Hematopoietic multipotent progenitor cell treated with erythropoietin and hydrocortisone succinate and interleukin-3 and kit ligand, for 4 days (in vitro differentiated cells): ENCODE data around the gene PHF3.

ENCODE experiments used
- DNase-seq: peaks from one replicate; pipeline ENCODE4 v3.0.0-alpha.2; 2015

PHF3 gene

DNA sequence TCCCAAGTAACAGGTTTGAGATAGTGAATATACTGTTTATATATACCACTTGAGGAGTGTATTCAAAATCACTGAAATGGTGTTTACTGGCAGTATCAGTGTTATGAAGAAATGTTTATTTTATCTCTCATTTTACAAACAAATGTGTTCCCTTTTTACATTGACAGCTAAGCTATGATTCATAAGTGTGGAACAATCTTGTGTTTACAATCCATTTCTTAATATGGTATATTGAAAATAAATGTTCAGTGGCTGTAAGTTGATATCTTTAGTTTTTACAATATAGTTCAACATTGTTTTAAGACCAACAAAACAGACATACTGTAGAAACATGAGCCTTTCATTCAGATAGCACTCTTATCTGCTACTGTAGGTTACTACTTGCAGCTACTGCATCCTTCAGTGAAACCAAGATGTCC, 14.3 kb downstream of the PHF3 start:
- no peak for DNase-seq

DNA sequence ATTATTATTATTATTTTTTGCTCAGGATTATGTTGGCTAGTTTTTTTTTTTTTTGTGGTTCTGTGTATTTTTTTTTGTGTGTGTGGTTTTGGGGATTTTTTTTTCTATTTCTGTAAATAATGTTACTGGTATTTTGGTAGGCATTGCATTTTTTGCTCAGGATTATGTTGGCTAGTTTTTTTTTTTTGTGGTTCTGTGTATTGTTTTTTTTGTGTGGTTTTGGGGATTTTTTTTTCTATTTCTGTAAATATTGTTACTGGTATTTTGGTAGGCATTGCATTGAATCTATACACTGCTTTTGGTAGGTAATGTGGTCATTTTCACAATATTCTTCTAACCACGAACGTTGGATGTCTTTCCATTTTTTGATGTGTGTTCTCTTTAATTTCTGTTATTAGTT, 17.4 kb downstream of the PHF3 start:
- DNase-seq, result no peak

DNA sequence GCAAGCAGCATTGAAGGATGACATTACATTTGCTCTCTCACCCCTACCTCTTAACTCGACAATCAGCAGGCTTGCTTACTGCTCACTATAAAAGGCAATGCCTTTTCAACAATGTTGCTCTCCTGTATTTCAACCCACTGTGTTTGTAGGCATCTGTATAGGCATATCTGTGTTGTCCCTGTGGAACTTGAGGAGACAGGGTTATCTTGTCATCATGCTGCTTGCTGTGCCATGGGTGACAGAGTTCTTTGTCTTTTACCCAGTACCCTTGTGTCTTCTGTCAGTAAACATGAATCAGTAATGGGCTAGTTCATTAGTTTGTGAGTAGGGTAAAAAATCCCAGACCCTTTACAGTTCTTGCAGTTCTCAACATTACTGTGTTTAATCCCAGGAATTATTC, 25.2 kb downstream of the PHF3 start:
- no peak for DNase-seq

DNA sequence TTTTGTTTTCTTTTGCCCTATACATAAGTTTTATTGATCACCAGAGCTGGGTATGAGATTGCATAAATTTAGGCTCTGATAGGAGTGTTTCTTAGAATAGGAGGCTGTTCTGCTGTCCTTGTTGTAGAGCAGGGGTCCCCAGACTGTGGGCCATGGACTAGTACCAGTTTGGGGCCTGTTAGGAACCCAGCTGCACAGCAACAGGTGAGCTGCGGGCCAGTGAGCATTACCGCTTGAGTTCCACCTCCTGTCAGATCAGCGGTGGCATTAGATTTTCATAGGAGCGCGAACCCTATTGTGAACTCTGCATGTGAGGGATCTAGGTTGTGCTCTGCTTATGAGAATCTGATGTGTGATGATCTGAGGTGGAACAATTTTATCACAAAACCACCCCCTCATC, 26.2 kb downstream of the PHF3 start:
- DNase-seq, result no peak

DNA sequence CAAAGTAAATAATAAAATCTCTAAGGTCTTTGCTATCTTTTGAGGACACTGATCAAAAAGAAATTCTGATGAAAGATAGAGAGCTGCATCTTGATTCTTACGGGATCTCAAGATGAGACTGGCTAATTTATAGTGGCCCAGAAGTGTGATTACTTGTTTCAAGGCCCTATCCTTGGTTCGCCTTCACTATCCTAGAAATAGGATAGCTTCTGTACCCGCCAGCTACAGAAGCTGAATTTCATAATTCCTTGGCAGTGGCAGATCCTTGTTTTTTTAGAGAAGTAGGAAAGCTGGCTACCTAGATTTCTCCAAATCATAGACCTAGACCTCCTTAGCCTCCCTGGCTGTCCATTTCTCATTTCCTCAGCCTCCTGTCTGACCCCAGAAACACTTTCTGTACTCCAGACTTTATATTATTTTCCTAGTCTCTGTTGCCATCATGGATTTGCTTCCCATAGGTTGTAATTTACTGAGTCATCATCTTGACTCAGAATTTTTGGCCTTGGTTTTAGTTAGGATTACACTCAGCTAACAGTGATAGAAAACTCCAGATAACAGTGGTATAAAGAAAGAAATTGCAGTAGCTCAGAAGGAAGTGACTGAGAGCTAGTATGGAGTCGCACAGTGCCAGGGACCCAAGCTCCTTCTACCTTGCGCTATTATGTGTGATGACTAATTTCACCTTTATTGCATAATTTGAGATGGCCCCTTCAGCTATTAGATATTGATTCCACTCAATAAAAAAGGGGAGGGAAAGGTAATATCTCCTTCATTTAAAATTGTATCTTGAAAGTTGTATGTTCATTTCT, 27.7 kb downstream of the PHF3 start:
- no peak for DNase-seq

DNA sequence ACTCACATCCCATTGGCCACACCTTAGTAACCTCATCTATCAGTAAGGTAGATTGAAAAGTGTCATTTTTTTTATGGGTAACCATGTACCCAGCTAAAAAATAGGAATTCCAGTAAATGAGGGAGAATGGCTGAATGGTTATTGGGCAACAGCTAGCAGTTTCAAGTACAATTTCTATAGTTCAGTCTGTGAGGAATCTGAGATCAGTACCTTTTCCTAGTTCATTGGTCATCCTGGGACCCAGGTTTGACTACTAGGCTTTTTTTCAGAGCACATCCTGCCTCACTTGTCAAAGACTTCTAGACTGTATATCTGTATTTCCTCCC, 28.3 kb downstream of the PHF3 start:
- no peak for DNase-seq

DNA sequence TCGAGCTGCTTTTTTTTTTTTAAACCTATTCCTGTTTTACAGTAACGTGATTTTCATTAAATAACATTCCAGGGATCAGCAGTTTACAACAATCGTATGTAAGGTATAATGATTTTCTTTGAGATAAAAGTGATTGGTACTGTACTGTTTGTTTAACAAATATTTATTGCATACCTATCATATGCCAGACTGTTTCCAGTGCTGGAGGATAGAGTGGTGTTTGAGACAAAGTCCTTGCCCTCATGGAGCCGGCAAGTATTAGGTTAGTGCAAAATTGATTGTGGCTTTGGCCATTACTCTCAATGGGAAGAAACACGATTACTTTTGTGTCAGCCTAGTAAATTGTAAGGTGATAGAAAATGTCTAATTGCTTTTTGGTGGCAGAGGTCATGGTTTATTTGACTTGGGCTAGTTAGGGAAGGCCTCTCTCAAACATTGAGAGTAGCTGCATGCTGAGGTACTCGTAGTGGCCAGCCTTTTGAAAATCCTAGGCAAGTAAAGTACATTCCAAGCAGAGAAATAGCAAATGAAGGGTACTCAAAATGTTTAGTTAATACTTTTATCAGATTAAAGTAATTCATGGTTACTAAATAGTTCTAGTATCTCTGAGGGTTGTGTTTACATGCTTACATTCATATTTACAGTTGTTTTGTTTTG, 35.6 kb downstream of the PHF3 start:
- DNase-seq, result no peak

DNA sequence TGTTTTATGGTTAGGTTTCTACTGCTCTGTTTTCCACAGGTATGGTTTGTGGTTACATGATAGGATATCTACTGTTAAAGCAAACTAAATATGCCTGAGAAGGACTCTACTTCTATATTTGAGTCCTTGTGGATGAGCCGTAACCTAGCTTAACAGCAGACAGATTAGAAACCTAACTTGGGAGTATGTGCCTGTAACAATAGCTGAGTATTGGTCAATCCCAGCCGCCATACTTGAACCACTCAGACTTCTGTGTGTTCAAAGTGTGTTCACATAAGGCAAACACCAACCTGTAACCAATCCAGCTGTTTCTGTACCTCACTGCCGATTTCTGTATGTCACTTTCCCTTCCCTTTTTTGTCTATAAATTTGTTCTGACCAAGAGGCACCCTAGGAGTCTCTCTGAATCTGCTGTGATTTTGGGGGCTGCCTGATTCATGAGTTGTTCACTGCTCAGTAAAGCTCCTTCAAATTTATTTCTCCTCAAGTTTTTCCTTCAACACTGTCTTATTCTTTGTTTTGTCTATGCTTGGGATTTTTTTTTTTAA, 37.1 kb downstream of the PHF3 start:
- DNase-seq, result no peak

DNA sequence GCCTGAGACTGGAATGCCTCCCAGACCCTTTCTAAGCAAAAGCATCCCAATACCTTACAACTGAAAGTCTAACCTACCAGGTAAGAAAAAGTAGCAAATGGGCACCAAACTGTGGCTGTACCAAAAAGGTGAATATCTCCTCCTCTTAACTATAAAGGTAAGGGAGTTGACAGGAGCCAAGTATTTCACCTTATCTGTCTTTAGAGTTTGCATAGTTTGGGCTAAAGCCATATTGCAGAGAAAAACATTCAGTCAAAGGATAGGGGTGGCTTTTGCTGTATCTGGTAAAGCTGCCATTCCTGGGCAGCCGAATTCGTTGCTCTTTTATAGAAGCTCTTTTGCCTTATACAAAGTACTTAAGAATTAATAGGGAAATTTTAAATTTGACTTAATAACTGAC, 38.1 kb downstream of the PHF3 start:
- DNase-seq, result no peak

DNA sequence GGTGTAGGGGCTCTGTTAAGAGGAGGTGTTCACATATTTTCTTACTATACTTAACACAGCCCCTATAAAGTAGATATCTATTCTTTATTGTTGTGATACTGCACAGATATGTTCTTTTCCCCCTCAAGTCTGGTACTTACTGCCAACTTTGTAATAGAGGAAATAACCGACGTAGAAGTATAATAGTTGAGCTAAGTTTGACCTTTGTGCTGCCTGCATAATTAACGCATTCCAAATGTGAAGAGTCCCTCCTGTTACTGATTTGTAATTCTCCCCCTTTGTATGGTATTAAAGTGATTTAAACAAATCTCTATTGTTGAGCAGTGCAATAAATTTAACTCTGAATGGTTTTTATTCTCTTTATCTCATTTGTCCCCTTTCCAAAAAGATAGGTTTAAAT, 39.0 kb downstream of the PHF3 start:
- no peak for DNase-seq

DNA sequence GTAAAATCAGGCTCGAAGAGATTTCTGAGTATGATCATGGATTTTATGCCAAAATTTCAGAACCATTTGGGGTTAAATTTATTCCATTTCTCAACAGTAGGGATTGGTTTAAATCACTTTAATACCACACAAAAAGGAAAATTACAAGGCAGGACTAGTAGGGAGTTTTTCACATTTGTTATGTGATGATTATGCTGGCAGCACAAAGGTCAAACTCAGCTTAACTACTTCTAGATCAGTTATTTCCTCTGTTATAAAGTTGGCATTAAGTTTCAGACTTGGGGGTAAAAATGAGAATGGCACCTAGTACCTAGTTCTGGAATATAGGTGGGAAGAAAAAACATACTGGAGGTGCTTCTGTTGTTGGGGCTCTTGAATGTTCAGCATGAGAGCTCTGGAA, 39.5 kb downstream of the PHF3 start:
- no peak for DNase-seq

DNA sequence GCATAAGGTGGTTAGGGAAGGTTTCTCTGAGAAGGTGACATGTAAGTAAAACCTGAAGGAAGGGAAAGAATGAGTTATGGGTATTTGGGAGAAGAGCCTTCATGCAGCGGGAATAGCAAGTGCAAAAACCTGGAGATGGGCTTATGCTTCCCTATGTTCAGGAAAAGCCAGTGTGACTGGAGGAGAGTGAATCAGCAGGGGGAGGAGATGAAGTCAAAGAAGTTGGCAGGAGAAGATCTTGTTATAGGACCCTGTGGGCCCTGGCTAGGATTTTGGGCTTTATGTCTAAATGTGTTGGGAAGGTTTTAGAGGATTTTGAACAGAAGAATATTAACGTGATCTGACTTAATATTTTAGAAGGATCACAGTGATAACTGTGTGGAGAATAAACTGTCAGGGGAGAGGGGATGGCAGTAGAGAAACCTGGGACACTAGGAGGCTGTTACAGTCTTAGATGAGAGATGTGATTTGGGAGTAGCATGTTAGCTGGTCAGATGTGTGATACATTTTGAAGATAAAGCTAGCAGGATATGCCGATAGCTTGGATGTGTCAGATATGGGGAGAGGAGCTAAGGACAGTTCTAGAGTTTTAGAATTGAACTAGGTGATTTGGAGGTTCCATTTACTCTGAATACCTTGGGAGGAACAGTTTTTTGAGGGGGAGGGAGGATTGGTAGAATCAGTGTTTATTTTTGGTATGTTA, 41.0 kb downstream of the PHF3 start:
- no peak for DNase-seq

DNA sequence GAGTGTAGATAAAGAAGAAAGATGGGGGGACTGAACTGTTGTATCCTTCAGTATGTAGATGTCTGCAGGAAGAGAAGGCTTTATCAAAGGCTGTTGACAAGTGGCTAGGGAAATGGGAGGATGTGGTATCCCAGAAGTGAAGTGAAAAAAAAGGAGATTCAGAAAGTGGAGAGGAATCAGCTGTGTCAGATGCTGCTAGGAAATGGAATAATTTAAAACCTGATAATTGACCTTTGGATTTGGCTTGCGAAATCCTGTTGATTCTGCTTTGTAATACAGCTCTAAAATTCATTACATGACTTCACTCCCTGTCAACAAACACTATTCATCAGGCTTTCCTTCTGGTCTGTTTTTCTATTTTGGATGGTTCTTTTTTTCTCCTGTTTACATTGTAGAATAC, 41.7 kb downstream of the PHF3 start:
- DNase-seq, result no peak

DNA sequence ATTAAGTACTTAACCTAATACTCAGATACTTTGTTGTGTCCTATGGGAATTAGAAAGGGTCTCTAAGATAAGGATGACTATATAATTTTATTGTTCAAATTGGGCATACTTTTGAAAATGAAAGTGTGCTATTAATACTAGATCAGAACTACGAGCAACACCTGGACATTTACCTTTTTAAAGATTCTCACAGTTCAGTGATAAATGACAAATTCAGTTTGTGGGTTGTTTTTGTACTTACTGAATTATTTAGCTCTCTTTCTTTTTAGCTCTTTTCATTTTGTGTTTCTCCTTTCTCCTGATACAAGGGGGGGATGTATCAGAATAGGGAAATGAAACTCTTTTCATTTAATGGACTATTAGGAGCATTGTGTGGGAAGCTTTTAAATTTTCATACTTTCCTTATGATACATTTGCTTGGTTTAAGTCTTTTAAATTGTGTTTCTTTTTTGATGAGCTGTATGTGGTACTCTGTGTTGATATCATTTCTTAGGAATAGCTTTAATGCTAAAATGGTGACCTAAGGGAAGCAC, 47.5 kb downstream of the PHF3 start:
- no peak for DNase-seq

DNA sequence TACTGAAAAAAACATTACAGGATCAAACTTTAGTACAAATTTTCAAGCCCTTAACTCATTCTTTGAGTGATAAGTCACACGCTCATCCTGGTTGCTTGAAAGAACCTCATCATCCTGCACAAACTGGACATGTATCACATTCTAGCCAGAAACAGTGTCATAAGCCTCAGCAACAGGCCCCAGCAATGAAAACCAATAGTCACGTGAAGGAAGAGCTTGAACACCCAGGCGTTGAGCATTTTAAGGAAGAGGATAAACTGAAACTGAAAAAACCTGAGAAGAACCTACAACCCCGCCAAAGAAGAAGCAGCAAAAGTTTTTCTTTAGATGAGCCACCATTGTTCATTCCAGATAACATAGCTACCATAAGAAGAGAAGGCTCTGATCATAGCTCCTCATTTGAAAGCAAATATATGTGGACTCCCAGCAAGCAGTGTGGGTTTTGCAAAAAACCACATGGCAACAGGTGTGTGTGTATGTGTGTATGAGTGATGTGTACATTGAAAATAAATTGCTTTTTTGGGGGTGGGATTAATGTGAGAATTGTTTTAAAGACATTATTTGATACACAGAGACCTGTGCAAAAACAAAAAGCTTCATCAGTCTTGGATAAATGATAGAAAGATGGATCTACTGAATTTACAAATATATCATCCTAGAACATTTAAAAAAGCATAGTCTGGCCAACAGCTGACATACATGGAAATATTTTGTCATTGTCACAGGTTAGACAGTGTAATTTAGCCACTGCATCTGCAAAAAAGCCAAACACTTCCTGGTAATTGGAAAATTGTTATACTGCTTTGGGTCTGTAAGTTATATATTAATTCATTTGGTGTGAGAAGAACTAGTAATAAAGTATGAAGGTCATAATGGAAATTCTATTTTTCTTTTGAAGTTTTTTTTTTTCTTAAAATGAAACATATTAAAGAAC, 50.1 kb downstream of the PHF3 start:
- no peak for DNase-seq

DNA sequence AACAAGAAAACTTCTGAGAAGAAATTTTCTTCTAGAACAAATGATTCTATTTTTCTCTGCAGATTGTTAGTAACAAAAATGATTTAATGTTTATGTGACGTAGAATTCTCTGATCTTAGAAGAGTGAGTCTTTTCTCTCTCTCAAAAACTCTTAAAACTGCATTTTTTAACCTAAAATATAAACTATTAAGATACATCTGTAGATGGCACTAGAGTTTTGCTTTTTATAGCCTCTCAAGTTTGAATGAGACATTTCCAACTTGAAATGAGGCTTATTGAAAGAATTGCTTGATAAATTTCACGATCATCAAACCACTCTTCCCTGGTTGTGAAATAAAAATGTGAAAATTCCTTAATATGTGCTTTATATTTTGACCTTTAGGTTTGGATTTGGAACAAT, 53.8 kb downstream of the PHF3 start:
- peak; percentile 31 for DNase-seq

DNA sequence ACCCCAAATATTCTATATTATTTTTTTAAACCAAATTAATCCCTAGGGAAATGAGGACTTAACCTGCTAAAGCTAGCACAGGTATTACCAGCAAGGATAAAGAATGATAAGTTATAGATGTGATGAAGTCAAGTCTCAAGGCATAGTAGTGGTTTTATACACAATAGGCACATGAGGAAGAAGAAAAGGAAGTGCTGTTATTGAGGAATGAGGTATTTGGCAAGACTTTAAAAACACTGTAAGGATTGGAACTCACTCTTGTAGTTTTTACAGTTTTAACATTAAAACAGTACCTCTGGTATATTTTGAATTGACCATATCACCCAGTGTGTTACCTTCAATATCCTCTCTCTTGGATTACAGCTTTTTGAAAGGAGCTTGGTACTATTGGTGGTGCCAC, 54.6 kb downstream of the PHF3 start:
- peak; percentile 27 for DNase-seq

DNA sequence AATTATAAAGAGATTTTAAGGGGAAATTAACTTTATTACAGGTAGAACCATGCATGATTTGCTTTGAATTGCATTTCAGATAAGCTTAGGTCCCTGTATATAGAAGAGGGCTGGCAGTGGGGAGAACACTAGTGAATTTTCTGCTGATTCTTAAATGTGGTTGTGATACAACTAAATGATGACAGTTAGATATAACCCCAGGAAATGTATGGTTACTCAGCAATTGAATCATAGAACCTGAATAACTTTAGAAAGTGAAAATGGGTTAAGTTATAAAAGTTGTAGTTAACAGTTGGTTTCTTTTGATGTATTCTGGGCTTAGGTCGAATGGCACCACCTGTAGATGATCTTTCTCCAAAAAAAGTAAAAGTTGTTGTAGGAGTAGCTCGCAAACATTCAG, 70.1 kb downstream of the PHF3 start:
- DNase-seq, result no peak

DNA sequence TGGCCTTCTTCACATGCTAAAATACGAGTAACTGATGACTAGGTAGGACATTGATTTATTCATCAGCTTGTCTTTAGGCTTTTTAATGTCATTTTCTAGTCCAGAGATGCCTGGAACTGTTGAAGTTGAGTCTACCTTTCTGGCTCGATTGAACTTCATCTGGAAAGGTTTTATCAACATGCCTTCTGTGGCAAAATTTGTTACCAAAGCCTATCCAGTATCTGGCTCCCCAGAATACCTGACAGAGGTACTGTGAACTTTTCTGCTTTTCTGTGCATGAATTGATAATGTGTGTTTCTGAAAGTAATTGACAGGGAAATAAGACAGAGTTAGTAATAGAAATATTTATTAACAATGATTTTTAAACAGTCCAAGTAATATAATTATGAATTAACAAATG, 71.0 kb downstream of the PHF3 start:
- no peak for DNase-seq

DNA sequence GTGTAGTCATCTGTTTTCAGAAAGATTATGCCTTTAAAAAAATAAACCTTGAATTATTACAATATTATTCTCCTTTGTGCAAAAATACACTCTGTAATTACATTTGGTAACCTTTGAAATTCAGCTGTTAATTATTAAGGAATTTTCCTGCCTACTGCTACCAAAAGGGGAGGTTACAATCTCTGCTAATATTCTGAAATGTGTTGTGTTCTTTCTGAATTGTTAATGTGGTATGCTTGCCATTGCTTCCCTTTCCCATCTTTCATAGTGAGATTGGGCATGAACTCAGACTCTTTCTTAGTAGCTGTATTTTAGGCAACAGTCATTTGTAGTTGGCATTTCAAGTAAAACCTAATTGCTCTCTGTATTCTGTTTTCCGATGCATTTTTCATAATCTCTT, 73.0 kb downstream of the PHF3 start:
- no peak for DNase-seq

DNA sequence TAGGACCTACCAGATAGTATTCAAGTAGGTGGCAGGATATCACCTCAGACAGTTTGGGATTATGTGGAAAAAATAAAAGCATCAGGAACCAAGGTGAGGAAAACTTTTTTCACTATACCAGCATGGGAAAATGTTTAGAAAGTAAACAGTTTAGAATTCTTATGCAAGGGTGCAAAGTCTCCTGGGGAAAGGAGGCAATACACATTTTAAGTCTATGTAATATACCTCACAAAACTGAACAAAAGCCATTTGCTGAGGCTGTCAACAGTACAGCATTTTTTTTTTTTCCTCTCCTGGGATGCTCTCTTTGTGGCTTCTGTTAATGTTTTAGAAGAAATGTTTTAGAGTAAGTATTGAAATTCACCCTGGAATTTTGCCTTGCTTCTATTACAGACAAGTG, 73.5 kb downstream of the PHF3 start:
- DNase-seq, result no peak

DNA sequence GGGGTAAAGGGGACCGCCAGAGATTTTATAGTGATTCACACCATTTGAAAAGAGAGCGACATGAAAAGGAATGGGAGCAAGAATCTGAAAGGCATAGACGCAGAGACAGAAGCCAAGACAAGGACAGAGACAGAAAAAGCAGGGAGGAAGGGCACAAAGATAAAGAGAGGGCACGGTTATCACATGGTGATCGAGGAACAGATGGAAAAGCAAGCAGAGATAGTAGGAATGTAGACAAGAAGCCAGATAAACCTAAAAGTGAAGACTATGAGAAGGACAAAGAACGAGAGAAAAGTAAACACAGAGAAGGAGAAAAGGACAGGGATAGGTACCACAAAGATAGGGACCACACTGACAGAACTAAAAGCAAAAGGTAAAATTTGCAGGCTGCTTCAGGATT, 77.7 kb downstream of the PHF3 start:
- DNase-seq, result no peak

DNA sequence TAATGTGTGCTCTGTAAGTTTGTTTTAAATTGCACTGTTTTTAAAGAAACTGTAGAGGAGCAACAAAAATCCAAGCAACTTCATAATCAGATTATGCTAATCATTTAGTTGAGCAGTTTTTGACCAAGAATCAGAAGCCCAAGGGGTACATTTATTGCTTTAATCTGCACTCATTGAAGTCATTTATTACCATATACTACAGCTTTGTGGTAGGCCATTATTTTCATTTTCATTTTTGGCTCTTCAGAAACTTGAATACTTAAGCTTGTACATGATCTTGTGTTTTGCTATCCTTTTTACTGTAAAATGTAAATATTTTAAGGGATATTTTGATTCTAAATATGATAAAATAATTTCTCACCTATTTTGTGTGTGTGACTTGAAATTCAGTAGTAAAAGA, 78.5 kb downstream of the PHF3 start:
- DNase-seq, result no peak
